ENCODE results near the gene RRP7A. TPM values are rescaled to one million over a fixed set of nuclear protein-coding genes. Genes with fewer than 3 reads are reported as not detected.

RRP7A gene
- 46.9 to 56.3 TPM (median 53.4 TPM) in 5 replicates for total RNA-seq (2022; extraction: Qiagen RNA extraction)

GRCh38 chr22:42519525-42520401 is at the start of gene RRP7A:
Gene RRP7A (minus strand): TSS chr22:42519796. CDS start chr22:42519786, 10 bp downstream.

GRCh38 chr22:42553475-42554361 is 34.1 kb upstream of the RRP7A start, which contains the start of gene SERHL2:
Gene SERHL2 (plus strand): TSS chr22:42553956. CDS start chr22:42554021, 65 bp downstream.

Other genes starting within 250 kb of the RRP7A start
- gene TCF20, start 249.1 kb downstream of the RRP7A start, total RNA-seq (2022; extraction: Qiagen RNA extraction): 11.6 to 16.2 TPM (median 12.9 TPM) in 5 replicates
- not detected in 5 replicates for gene NFAM1, start 87.4 kb downstream of the RRP7A start, total RNA-seq (2022; extraction: Qiagen RNA extraction)
- 0.17 to 0.45 TPM (median 0.28 TPM) in 5 replicates for gene SERHL2, start 34.2 kb upstream of the RRP7A start, total RNA-seq (2022; extraction: Qiagen RNA extraction)
- 38.0 to 40.5 TPM (median 38.6 TPM) in 5 replicates for gene POLDIP3, start 95.1 kb upstream of the RRP7A start, total RNA-seq (2022; extraction: Qiagen RNA extraction)
- not detected in 5 replicates for gene ATP5MGL, start 120.8 kb upstream of the RRP7A start, total RNA-seq (2022; extraction: Qiagen RNA extraction)
- 96.2 to 136 TPM (median 128 TPM) in 5 replicates for gene CYB5R3, start 129.6 kb upstream of the RRP7A start, total RNA-seq (2022; extraction: Qiagen RNA extraction)
- gene A4GALT, start 201.1 kb upstream of the RRP7A start, total RNA-seq (2022; extraction: Qiagen RNA extraction): 20.3 to 28.0 TPM (median 27.2 TPM) in 5 replicates

Measured in A549 treated with AZD2906 at 1 μM for 4 hours (cell line).